BE2C (cell line): ENCODE measurements around the gene MAGEA10.

Source experiments
- DNase-seq: peaks from one replicate; pipeline ENCODE4 v3.0.0-alpha.2; 2020
- H3K27me3 ChIP-seq: fragments of 250-450 bp; sonication (Bioruptor Pico); 2 replicates; pipeline ENCODE4 v1.5.1; 2020; ENCODE audit warnings: mild to moderate bottlenecking
- H3K36me3 ChIP-seq: fragments of 250-450 bp; sonication (Bioruptor Pico); 2 replicates; pipeline ENCODE4 v1.5.1; 2020; ENCODE audit warnings: mild to moderate bottlenecking
- H3K4me1 ChIP-seq: fragments of 250-450 bp; sonication (Bioruptor Pico); 2 replicates; pipeline ENCODE4 v1.5.1; 2020
- H3K4me3 ChIP-seq: 2 replicates; pipeline ENCODE4 v1.5.1; 2011; ENCODE audit warnings: low read depth, low read length
- H3K9me3 ChIP-seq: fragments of 250-450 bp; sonication (Bioruptor Pico); 2 replicates; pipeline ENCODE4 v1.5.1; 2020
- CTCF ChIP-seq: IDR thresholded peaks from 2 replicates; pipeline ENCODE4 v1.5.1; 2012; ENCODE audit warnings: mild to moderate bottlenecking, low read depth, low read length

MAGEA10 gene

GRCh38 chrX:152103866-152104265, 34.5 kb downstream of the MAGEA10 start:
- Histone ChIP-seq H3K4me3 (no peak overlapping the region), H3K27me3 (no peaks in the 10 kb centered on the region), H3K36me3 (no peaks in the 10 kb centered on the region), H3K9me3 (no peaks in the 10 kb centered on the region), H3K4me1 (no peaks in the 10 kb centered on the region)
- no peak for TF ChIP-seq CTCF
- DNase-seq: no peak

GRCh38 chrX:152086141-152086540, 52.2 kb downstream of the MAGEA10 start:
- Histone ChIP-seq H3K27me3 (no peaks in the 10 kb centered on the region), H3K36me3 (no peaks in the 10 kb centered on the region), H3K4me3 (no peak overlapping the region), H3K9me3 (no peaks in the 10 kb centered on the region), H3K4me1 (no peaks in the 10 kb centered on the region)
- DNase-seq: no peak
- TF ChIP-seq CTCF: no peak
